GM23338 (cell line): ENCODE results near the gene NOXA1. TPM values are rescaled to one million over a fixed set of nuclear protein-coding genes. Genes with fewer than 3 reads are reported as not detected.

ENCODE experiments used
- ATAC-seq: fragments of 200-7000 bp; cut with Tn5 transposase; 3 replicates; pipeline ENCODE4 v1.9.1; 2020
- DNase-seq: peaks from one replicate; pipeline ENCODE4 v3.0.0-alpha.2; 2015; ENCODE audit warnings: low spot score
- H2AFZ ChIP-seq: fragments of 200-600 bp; sonication (generic); 2 replicates; pipeline ENCODE4 v1.8.0; 2016; ENCODE audit warnings: antibody characterized with exemption, mild to moderate bottlenecking, moderate library complexity
- H3F3A ChIP-seq: fragments of 200-600 bp; sonication (generic); replicated peaks from 2 replicates; pipeline ENCODE4 v1.8.0; 2017; ENCODE audit warnings: antibody characterized with exemption, mixed run types, low read depth
- H3K27ac ChIP-seq: fragments of 200-600 bp; sonication (generic); 2 replicates; pipeline ENCODE4 v1.6.1; 2016; ENCODE audit warnings: low read depth
- H3K27me3 ChIP-seq: fragments of 200-600 bp; sonication (generic); 2 replicates; pipeline ENCODE4 v1.8.0; 2016; ENCODE audit warnings: mild to moderate bottlenecking, mixed run types, moderate library complexity; ENCODE audit not compliant: insufficient read depth
- H3K36me3 ChIP-seq: fragments of 200-600 bp; sonication (generic); 2 replicates; pipeline ENCODE4 v1.8.0; 2016; ENCODE audit warnings: mild to moderate bottlenecking; ENCODE audit not compliant: insufficient read depth
- H3K4me1 ChIP-seq: fragments of 200-600 bp; sonication (generic); 2 replicates; pipeline ENCODE4 v1.8.0; 2016; ENCODE audit warnings: mild to moderate bottlenecking, moderate library complexity; ENCODE audit not compliant: insufficient read depth
- H3K4me2 ChIP-seq: fragments of 200-600 bp; sonication (generic); 2 replicates; pipeline ENCODE4 v1.7.1; 2017; ENCODE audit warnings: mixed run types
- H3K4me3 ChIP-seq: fragments of 200-600 bp; sonication (generic); 2 replicates; pipeline ENCODE4 v1.6.1; 2016; ENCODE audit warnings: mixed run types
- H3K79me2 ChIP-seq: fragments of 200-600 bp; sonication (generic); replicated peaks from 2 replicates; pipeline ENCODE4 v1.8.0; 2017; ENCODE audit warnings: mild to moderate bottlenecking; ENCODE audit not compliant: insufficient read depth
- H3K9me2 ChIP-seq: fragments of 200-600 bp; sonication (generic); 2 replicates; pipeline ENCODE4 v1.8.0; 2017; ENCODE audit not compliant: insufficient read depth
- H4K20me1 ChIP-seq: fragments of 200-600 bp; sonication (generic); replicated peaks from 2 replicates; pipeline ENCODE4 v1.8.0; 2017; ENCODE audit warnings: mild to moderate bottlenecking; ENCODE audit not compliant: insufficient read depth
- H3K27ac Mint-ChIP-seq: 2 replicates; pipeline ENCODE4 v1.8.0; 2020; ENCODE audit warnings: inconsistent platforms, mild to moderate bottlenecking, moderate library complexity, mixed read lengths
- H3K27me3 Mint-ChIP-seq: 3 replicates; pipeline ENCODE4 v1.8.0; 2022; ENCODE audit warnings: low read depth, mild to moderate bottlenecking, moderate library complexity, mixed read lengths, inconsistent platforms; ENCODE audit not compliant: insufficient read depth, poor library complexity
- H3K36me3 Mint-ChIP-seq: 3 replicates; pipeline ENCODE4 v1.8.0; 2021; ENCODE audit warnings: low read depth, mild to moderate bottlenecking, inconsistent platforms, moderate library complexity, mixed read lengths
- H3K4me1 Mint-ChIP-seq: 3 replicates; pipeline ENCODE4 v1.8.0; 2020; ENCODE audit warnings: mild to moderate bottlenecking, inconsistent platforms, mixed read lengths
- H3K4me3 Mint-ChIP-seq: 3 replicates; pipeline ENCODE4 v1.8.0; 2021; ENCODE audit warnings: moderate library complexity, mild to moderate bottlenecking, inconsistent platforms, mixed read lengths
- H3K9me3 Mint-ChIP-seq: 3 replicates; pipeline ENCODE4 v1.8.0; 2020; ENCODE audit warnings: moderate library complexity, mild to moderate bottlenecking, inconsistent platforms, mixed read lengths
- CREB1 ChIP-seq: fragments of 250-450 bp; sonication (Bioruptor Pico); IDR thresholded peaks from 2 replicates; pipeline ENCODE4 v1.5.0; 2020; ENCODE audit warnings: low read depth, mild to moderate bottlenecking, moderate library complexity
- CTCF ChIP-seq, 2 experiments: fragments of 200-600 bp in 1 of 2; sonication (generic) in 1 of 2; conservative IDR thresholded peaks; 2 replicates each; pipeline versions ENCODE4 v1.5.1 to v1.6.1; 2016 to 2017; ENCODE audit warnings: antibody characterized with exemption in 2 of 2, low read depth in 2 of 2, mild to moderate bottlenecking in 2 of 2, moderate library complexity in 1 of 2
- ETS1 ChIP-seq: IDR thresholded peaks from 2 replicates; pipeline ENCODE4 v1.6.1; 2016; ENCODE audit warnings: antibody characterized with exemption
- EZH2 ChIP-seq: fragments of 200-600 bp; sonication (generic); IDR thresholded peaks from one replicate; pipeline ENCODE4 v1.8.0; 2017; ENCODE audit warnings: antibody characterized with exemption, mild to moderate bottlenecking, low read depth; ENCODE audit not compliant: unreplicated experiment
- NANOG ChIP-seq: IDR thresholded peaks from 2 replicates; pipeline ENCODE4 v1.6.1; 2016; ENCODE audit warnings: antibody characterized with exemption, borderline replicate concordance
- STAT1 ChIP-seq: IDR thresholded peaks from one replicate; pipeline ENCODE4 v1.6.1; 2016; ENCODE audit warnings: antibody characterized with exemption; ENCODE audit not compliant: unreplicated experiment
- ZNF114 ChIP-seq: fragments of 250-450 bp; sonication (Bioruptor Pico); IDR thresholded peaks from 2 replicates; pipeline ENCODE4 v1.5.0; 2020; ENCODE audit warnings: mild to moderate bottlenecking, moderate library complexity
- ZNF331 ChIP-seq: fragments of 250-450 bp; sonication (Bioruptor Pico); IDR thresholded peaks from 2 replicates; pipeline ENCODE4 v1.5.0; 2020; ENCODE audit warnings: low read depth, mild to moderate bottlenecking, moderate library complexity
- ZNF462 ChIP-seq: fragments of 250-450 bp; sonication (Bioruptor Pico); IDR thresholded peaks from 2 replicates; pipeline ENCODE4 v1.5.0; 2020; ENCODE audit warnings: mild to moderate bottlenecking, moderate library complexity
- polyA plus RNA-seq: library from polyadenylated mRNA; unstranded; fragments of >200 nt; fragmentation: Nextera tagmentation; extraction: Ambion mirVana; gene quantifications from 2 replicates; pipeline ENCODE4 v1.2.1, GENCODE V29; 2016
- total RNA-seq: library from RNA; depleted of rRNA; stranded (reverse); fragments of >200 nt; shearing (Covaris generic); gene quantifications from 2 replicates; pipeline ENCODE4 v1.2.3, GENCODE V29; 2014

Gene NOXA1
- total and polyA plus RNA-seq, 2 experiments from 2014 or later: 0.59 to 0.68 TPM

GRCh38 chr9:137465000-137465719 is 42.0 kb downstream of the NOXA1 start:
- no peak for ATAC-seq

GRCh38 chr9:137465720-137466388 is 42.7 kb downstream of the NOXA1 start:
- ATAC-seq (no peak), DNase-seq (no peak)
- Histone ChIP-seq H3K79me2 (no peaks in the 10 kb centered on the region), H3K9me2 (no peaks in the 10 kb centered on the region), H3K27ac (no peak overlapping the region), H3K4me3 (no peak overlapping the region), H3K36me3 (no peaks in the 10 kb centered on the region), H2AFZ (no peak overlapping the region), H3K27me3 (no peaks in the 10 kb centered on the region), H3K4me1 (no peaks in the 10 kb centered on the region), H3F3A (no peaks in the 10 kb centered on the region), H3K4me2 (no peak overlapping the region), H4K20me1 (no peaks in the 10 kb centered on the region)
- no peak overlapping the region for H3K27ac Mint-ChIP-seq
- H3K36me3 Mint-ChIP-seq: no peaks in the 10 kb centered on the region; the same call in 2 of the 3 replicates
- no peak overlapping the region for H3K4me3 Mint-ChIP-seq
- no peaks in the 10 kb centered on the region; the same call in 2 of the 3 replicates for H3K9me3 Mint-ChIP-seq
- no peaks in the 10 kb centered on the region for H3K4me1 Mint-ChIP-seq
- peaks cover 10% of the 10 kb centered on the region for H3K27me3 Mint-ChIP-seq
- no peak for TF ChIP-seq CREB1 (CRISPR knock-in tag)
- TF ChIP-seq CTCF (conservative IDR thresholded peaks at IDR 0.05; ENCODE audit: low read depth in 2 of 2): no peak
- no peak for TF ChIP-seq ZNF462
- TF ChIP-seq NANOG: no peak
- no peak for TF ChIP-seq ZNF114 (CRISPR knock-in tag)
- TF ChIP-seq STAT1: no peak
- TF ChIP-seq EZH2: no peak

More at GRCh38 chr9:137465000-137465719, 42.0 kb downstream of the NOXA1 start:
- Histone ChIP-seq H3K4me2 (no peak overlapping the region), H2AFZ (no peak overlapping the region), H4K20me1 (no peaks in the 10 kb centered on the region), H3K4me3 (no peak overlapping the region), H3K27me3 (no peaks in the 10 kb centered on the region), H3K9me2 (no peaks in the 10 kb centered on the region), H3K27ac (no peak overlapping the region), H3F3A (no peaks in the 10 kb centered on the region), H3K4me1 (no peaks in the 10 kb centered on the region), H3K36me3 (no peaks in the 10 kb centered on the region), H3K79me2 (no peaks in the 10 kb centered on the region)
- Mint-ChIP-seq H3K4me3 (no peak overlapping the region), H3K27me3 (peaks cover 11% of the 10 kb centered on the region), H3K36me3 (no peaks in the 10 kb centered on the region; the same call in 2 of the 3 replicates), H3K9me3 (no peaks in the 10 kb centered on the region; the same call in 2 of the 3 replicates), H3K4me1 (no peaks in the 10 kb centered on the region), H3K27ac (no peak overlapping the region)
- TF ChIP-seq ETS1 (no peak), ZNF331 (CRISPR knock-in tag) (no peak), EZH2 (no peak)
- DNase-seq: no peak
